Stimulated activated naive CD4-positive, alpha-beta T cell treated with Interleukin-2 at 50 U/mL for 16 hours (primary cell): ENCODE measurements around the gene OTUB1.

Source experiments
- DNase-seq: peaks from one replicate; lab custom pipeline; 2025; lab: John Stamatoyannopoulos, UW

The OTUB1 gene

DNA sequence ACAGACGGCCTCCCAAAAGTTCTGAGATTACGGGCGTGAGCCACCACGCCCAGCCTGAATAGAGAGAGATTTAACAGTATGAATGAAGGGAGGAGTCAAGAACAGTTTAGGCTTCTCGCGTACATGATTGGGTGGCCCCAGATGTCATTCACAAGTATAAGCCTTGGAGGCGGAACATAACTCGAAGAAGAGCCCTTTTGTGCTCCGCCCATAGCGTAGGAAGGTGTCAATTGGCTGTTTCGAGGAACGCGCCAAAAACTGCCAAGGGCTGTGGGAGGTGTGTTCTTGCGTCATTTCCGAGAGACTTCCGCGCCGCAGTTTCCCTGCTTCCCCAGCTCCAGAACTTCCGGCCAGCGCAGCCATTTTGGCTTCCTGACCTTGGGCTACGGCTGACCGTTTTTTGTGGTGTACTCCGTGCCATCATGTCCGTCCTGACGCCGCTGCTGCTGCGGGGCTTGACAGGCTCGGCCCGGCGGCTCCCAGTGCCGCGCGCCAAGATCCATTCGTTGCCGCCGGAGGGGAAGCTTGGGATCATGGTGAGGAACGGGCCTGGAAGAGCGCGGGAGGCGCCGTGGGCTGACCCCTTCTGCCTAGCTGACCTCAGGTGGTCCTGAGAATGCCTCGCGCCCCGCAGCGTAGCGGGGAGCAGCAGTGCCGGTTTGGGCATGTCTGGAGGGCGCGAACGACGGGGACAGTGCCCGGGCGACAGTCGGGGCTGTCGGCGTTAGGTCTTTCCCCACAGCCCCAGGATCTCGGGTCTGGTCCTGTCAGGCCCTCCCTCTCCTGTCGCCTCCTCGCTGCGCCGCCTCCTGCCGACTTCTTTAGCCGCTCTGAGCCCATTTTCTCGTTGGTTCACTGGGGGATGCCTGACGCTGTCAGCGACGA is 11.7 kb upstream of the OTUB1 start, which contains the start of gene COX8A:
COX8A (plus strand) TSS at position 362 of the 885 bp plus-strand sequence; CDS start at position 423, 61 bp downstream.
- DNase-seq, result peak; percentile 97

DNA sequence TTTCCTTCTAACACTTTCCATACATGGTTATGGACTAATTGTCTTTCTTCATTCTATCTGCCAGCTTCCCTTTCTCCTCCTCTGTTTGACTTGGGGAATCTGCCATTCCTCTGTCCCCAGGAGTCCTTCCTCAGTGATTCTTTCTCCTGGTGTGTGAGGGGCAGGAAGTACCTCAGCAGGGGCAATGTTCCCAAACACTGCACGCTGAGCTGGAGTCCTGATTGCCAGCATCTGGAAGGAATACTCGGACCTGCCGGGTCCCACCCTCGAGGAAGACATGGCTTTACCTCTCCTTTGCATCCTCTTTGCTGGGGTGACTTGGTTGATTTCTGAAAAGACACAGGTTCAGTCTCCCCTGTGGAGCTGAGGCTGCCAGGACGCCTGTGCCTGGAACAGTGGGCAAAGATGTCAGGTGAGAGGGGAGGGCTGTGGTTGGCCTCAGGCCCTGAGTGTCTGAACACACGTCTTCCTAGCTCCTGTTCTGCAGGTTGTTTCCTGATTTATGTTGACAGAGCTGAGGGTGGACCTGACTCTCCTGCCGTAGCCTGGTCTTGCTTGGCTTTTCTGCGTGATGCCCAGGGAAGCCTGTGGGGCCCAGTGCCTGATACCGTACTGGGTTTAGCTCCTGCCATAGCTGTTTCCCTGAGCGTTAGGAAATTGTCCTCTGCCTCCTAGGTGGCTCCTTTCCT is 7.5 kb upstream of the OTUB1 start:
- DNase-seq, result no peak

DNA sequence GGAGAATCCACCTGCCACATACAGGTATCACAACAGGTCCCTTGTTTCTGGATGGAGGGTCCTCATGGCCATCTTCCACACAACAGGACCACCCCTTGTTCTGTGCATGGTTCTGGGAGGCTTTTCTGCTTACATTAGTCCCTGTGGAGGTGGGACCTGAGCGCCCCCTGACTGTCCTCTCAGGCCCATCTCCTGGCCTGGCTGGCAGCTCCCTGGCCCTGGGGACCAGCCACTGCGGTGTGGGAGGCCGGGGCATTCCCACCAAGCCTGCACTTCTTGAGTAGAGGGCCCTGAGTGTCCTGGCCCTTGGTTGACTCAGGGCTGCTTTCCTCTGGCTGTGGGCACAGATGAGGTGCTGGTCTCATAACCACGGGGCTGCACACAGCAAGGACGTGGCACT is 6.8 kb upstream of the OTUB1 start:
- no peak for DNase-seq

DNA sequence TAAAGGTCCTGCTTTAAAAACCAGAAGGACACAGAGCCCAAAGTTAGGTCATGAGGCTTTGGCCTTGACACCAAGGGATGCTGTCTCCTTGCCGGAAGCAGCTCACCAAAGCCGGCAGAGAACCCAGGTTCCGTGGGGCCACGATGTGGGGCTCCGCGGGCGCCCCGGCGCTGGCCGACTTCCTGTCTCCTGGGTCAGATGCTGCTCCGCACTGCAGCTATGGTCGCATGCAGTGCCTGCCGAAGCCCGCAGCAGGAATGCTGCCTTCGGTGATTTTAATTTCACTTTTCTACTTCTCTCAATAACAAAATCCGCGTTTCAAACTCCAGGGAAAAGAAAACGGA is 454 bp upstream of the OTUB1 start:
- DNase-seq, result peak; percentile 54

DNA sequence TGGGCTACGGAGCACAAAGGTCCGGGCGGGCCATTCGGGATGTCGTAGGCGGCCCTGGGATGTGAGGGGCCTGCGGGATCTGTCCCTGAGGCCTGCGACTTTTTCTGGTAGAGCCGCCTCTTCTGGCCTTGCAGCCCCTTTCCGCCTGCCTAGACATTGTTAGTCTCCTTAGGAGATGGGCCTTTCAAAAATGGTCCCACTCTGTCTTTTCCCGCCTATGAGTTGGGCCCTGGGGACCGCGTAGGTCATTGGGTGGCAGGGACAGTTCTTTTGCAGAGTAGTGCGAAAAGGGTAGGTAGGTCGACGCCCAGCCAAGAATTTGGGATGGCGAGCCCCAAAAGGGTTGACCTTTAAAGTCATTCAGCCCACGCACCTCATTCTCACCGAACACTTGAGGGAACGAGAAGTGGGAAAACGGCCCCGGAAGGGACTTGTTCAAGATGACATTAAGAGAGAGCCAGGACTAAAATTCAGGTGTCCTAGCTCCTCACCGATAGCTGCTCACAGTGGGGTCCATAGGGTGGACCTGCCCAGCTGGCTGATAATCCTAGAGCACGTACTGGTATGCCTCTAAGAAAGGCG is 785 bp downstream of the OTUB1 start:
- no peak for DNase-seq

DNA sequence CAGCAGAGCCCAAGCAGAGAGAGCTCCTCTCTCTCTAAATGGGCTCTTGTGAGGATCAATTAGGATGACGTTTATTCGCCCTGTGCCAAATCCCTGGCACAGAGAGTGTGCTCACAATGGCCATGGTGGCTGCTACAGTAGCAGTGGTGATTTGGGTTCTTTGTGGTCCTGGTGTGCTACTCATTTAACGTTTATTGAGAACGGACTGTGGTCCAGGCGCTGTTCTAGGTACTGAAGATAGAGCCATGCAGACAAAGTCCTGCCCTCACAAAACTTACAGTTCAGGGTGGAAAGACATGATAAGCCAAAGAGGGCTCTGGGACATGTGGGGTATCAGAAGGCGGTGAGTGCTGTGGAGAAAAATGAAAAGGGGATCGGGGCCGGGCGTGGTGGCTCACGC is 5.3 kb downstream of the OTUB1 start:
- DNase-seq, result no peak

DNA sequence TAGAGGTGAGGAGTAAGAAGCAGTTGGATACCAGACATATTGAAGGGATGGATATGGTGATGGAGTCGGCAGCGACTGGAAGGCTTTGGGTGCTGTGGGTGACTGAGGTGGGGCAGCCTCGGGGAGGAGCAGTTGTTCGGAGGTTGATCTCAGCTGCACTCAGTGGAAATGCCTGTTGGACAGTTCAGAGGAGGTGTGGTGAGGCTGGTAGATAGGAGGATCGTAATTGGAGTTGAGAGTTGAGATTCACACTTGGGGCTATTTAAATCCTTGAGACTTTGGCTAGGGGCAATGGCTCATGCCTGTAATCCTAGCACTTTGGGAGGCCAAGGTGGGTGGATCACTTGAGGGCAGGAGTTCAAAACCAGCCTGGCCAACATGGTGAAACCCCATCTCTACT is 6.9 kb downstream of the OTUB1 start:
- no peak for DNase-seq

DNA sequence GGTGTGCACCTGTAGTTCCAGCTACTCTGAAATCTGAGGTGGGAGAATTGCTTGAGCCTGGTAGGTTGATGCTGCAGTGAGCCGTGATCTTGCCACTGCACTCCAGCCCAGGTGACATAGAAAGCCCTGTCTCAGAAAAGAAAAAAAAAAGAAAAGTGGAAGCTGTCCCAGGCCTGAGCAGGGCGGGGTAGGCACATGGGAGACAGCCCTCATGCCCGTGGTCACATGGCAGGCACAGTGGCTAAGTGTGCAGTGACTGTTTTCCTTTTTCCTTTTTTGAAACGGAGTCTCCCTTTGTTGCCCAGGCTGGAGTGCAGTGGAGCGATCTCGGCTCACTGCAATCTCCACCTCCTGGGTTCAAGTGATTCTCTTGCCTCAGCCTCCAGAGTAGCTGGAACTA is 7.8 kb downstream of the OTUB1 start:
- no peak for DNase-seq

DNA sequence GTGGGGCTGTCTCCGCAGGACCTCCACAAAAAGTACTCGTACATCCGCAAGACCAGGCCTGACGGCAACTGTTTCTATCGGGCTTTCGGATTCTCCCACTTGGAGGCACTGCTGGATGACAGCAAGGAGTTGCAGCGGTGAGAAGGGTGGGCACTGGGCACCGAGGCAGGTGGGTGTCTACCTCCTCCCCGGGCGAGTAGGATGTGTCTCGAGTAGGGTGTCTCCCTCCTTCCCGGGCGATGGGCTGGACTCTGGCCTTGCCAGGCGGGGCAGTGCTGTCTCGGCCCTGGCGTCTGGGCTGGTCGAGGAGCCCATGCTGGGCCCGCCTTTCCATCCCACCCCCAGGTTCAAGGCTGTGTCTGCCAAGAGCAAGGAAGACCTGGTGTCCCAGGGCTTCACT is 10.3 kb downstream of the OTUB1 start:
- no peak for DNase-seq

DNA sequence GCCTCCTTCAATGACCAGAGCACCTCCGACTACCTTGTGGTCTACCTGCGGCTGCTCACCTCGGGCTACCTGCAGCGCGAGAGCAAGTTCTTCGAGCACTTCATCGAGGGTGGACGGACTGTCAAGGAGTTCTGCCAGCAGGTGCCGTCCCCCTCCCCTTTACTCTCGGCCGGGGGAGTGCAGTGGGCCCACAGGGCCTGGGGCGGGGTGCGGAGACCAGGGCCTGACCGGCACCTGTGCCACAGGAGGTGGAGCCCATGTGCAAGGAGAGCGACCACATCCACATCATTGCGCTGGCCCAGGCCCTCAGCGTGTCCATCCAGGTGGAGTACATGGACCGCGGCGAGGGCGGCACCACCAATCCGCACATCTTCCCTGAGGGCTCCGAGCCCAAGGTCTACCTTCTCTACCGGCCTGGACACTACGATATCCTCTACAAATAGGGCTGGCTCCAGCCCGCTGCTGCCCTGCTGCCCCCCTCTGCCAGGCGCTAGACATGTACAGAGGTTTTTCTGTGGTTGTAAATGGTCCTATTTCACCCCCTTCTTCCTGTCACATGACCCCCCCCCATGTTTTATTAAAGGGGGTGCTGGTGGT is 11.0 kb downstream of the OTUB1 start:
- DNase-seq, result no peak

DNA sequence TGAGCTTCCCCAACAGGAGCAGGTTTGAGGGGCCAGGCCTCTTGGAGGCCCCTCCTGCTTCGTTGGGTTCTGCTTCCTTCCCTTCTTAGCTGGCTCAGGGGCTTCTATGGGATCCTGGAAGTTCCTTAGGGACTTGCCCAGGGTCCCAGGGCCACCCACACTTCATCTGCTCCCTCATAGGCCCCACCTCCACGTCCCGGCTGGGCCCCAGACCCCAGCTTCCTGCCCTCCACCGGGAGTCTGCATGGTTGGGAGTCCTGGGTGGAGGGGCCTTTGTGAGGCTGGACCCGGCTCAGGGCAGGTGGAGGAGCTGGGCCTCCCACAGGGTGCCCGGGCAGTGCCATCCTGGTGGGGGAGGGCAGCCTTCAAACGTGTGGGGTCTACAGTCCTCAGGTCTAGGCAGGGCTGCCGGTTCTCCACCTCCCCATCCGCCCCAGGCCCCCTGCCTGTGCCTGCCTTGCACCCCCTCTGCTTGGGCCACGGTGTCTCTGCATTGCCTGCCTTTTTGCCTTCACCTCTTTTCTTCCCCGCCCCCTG is 11.6 kb downstream of the OTUB1 start:
- no peak for DNase-seq

DNA sequence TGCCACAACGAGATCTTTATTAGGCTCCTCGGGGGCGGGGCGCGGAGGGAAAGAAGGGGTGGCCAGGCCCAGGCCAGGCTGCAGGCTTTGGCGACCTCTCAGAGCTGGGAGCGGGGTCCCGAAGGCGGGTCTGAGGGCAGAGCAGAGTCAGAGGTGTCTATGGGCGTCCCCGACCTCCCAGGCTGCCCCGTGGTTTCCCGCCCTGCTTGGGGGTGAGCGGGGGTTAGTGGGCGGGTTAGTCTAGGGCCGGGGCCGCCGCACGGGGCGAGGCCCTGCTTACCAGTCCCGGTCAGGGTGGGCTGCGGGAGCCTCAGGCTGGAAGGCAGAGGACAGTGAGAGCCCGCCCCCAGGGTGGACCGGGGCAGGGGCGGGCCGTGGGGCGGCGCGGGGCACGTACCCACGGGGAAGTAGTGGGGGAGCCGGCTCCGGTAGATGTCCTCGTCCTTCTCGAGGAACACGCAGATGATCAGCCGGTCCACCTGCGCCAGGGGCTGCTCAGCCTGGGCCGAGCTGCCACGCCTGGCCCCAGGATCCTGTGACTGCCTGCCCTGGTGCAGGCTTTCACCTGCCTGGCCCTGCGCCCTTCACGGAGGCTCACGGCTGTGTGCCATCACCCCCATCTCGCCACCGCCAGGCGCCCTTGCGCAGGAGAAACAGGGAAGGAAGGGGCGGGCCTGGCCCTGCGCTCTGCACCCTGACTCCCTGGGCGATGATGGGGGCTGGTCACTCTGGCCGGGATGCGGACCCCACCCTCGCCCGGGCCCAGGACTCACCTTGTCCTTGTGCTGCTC is 12.5 kb downstream of the OTUB1 start:
- no peak for DNase-seq

DNA sequence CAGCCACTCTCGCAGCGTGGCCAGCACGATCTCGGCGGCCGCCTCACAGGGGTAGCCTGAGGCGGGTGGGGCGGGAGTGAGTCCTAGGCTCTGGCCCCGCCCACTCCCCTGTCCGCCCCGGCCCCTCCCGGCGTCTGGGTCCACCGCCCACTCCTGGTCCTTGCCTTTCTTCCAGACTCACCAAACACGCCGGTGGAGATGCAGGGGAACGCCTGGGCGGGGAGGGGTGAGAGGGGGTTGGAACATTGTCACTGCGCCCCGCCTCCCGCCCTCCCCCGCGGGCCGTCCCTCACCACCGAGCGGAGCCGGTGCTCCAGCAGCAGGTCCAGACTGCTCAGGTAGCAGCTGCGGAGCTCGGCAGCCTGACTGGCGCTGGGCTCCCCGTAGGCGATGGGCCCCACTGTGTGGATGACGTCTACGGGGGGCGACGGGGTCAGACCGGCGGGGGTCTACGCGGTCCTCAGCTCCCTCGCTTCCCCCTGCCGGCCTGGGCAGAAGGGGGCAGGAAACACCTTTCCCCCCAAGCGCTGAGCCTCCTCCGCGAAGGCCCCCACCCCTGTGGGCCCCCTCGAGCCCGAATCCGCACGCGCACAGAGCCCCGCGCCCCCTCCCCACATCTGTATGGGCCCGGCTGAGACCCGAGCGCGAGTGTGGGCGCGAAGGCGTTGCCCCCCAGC is 13.2 kb downstream of the OTUB1 start:
- DNase-seq, result peak; percentile 62

DNA sequence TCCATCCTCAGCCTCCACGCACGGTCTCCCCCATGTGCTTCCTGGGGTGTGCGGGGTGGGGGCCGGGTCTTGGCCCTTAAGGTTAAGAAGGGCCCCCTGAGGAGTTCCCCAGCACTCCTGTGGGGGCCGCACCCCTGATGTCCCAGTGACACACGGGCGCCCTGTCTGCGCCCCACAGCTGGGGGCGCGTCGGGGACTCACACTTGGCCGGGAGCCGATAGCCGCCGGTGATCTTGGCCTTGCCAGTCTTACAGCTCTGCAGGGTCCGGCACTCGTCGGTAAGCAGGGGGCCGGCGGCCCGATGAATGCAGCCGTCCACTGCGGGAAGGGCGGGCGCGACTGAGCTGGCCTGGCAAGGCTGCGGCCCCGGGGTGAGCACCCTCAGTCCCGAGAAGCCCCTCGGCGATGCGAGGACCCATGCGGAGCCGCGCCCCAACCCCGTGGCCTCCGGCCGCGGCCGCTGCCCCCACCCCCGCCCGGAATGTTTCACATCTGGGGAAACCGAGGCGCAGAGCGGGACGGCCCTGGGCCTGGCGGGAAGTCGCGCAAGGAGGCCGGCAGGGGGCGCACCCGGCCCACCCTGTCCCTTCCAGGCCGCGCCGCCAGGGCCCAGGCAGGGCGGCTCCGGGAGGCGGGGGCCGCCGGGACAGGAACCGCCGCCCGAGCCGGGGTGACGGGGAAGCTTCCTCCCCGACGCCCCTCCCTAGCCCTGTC is 13.9 kb downstream of the OTUB1 start:
- DNase-seq, result peak; percentile 62

DNA sequence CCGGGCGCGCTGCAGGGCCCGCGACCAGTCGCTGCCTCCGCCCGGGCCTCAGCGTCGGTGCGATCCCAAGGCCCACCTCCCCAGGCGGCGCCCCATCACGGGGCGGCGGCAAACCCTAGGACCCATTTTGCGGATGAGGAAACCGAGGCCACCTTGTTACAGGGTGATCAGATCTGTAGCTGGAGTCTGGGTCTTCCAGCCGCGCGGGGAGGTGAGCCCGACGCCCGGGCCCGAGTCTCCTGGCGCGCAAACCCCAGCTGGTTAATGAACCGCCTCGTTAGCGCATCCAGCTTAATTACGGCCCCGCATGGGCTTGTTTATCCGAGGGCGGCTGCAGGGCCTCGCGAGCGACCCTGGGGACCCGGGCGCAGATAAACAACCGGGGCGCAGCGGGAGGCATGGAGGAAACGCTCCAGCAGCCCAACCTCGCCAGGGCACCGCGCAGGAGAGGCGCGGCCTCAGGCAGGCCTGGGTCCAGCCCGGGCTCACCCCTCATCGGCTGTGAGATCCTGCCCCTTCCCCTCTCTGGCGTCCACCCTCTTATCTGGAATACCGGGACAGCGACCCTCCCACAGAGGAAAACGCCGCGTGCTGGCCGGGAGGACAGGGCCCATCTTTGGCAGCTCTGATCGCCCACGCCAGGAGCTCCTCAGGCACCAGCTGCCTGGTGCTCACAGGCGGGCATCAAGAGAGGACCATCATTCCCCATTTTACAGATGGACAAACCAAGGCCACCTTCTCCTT is 14.7 kb downstream of the OTUB1 start:
- DNase-seq, result no peak

DNA sequence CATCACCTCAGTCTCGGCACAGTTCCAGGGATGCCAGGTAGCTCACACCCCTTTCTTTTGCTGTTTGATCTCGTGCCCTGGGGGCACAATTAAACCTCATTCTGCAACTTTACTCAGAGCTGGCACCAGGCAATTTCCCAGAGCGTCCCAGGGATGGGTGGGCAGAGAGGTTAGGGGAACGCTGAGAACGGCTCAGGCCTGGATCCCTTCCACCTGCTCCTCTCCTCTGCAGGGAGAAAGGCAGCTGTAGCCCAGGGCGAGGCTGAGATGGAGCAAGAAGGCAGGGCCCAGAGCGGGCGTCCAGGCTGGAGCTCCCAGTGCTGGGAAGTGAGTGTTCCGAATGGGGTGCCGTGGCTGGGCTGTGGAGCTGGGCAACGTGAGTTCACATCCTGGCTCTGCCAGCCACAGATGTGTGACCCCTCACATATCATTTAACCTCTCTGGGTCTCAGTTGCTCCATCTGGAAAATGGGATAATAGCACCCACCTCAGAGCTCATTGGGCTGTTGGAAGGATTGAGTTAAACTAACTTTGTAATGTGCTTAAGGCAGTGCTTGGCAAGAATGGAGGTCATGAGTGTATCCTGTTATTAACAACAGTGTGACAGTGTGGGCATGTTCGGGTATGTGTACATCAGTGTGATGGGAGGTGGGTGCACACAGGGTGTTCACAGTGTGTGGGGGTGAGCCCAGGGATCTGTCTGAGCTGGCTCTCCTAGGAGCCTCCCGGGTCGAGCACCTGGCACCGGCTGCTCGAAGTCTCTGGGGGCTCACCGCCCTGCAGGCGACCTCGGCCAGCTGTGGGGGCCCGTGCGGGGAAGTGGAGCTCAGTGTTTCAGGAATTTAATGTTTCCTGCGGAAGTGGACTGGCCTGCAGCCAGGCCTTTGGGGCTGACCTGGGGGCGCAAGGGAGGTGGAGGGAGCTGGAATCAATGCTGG is 15.5 kb downstream of the OTUB1 start:
- DNase-seq, result no peak

DNA sequence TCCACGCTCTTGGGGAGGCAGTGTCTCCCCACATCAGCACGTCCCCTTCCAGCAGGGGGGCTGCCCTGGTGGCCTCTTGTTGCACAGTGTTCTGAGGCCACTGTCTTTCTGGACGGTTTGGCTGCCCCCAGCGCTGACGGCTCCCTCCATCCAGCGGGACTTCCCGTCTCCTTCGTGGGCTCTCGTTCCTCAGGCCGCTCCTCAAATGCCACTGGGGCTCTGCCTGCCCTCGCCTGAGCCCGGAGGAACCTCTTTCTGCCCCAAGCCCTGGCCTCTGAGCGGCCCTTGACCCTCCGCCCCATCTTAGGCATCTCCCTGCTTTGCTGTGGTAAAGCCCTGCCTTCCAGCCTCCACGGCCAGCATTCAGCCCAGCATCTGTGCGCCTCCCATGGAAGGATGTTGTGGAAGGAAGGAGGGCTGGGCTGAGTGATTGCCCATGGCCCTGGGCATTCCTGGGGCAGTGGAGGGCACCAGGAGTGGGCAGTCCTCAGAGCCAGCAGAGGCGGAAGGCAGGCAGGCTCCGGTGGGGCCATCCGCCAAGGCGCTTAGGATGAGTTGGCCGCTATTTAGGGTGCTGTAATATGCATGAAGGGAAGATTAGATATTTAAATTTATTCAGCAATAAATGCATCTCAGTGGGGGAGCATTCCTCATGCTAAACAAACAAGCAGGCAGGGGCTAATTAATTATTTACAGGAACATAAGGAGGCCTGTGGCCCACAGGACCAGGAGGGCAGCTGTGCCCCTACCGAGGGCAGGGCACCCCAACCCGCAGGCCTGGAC is 17.8 kb downstream of the OTUB1 start:
- DNase-seq, result no peak

DNA sequence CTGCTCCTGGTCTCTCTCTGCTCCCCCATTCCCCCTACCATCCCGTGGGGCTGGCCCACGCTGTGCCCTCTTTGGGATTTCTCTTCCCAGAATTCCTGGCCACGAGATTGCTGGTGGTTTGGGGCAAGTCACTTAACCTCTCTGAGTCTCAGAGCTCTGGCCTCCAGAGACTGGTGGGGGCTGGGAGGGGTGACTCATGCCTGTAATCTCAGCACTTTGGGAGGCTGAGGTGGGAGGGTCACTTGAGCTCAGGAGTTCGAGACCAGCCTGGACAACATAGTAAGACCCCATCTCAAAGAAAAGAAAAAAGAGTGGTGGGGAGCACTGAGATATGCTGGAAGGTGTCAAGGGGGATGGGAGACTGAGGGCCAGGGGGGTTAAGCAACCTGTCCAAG is 18.3 kb downstream of the OTUB1 start:
- no peak for DNase-seq
